HG02759 (cell line): ENCODE data around the gene FOXO3B.
"Not testable (repeated sequence)": the region's sequence is repeated elsewhere in the genome, so short reads cannot be mapped to it uniquely, and the experiment has no call there.

Source experiments
- ATAC-seq: cut with Tn5 transposase; IDR thresholded peaks from one replicate; pipeline ENCODE4 v1.9.1; 2021; ENCODE audit warnings: mild to moderate bottlenecking, moderate library complexity; ENCODE audit not compliant: unreplicated experiment

The FOXO3B gene

GRCh38 chr17:18681767-18682571 is at the start of gene FOXO3B:
FOXO3B (minus strand) TSS chr17:18682314; CDS start chr17:18681651, 663 bp downstream.
- ATAC-seq: peak; percentile 82

- ATAC-seq: not testable (repeated sequence)
Observed at GRCh38 chr17:18723509-18723908, 41.4 kb upstream of the FOXO3B start.

GRCh38 chr17:18722612-18723011 is 40.5 kb upstream of the FOXO3B start:
- ATAC-seq: not testable (repeated sequence)

- ATAC-seq: not testable (repeated sequence)
Observed at GRCh38 chr17:18721775-18722547, 39.8 kb upstream of the FOXO3B start.

- ATAC-seq: not testable (repeated sequence)
Observed at GRCh38 chr17:18719428-18720110, 37.5 kb upstream of the FOXO3B start.

- ATAC-seq: not testable (repeated sequence)
Observed at GRCh38 chr17:18718643-18719427, 36.7 kb upstream of the FOXO3B start.

GRCh38 chr17:18712354-18712999 is 30.4 kb upstream of the FOXO3B start:
- not testable (repeated sequence) for ATAC-seq

GRCh38 chr17:18708215-18708614 is 26.1 kb upstream of the FOXO3B start:
- not testable (repeated sequence) for ATAC-seq

- ATAC-seq: not testable (repeated sequence)
Observed at GRCh38 chr17:18705955-18706354, 23.8 kb upstream of the FOXO3B start.

- ATAC-seq: not testable (repeated sequence)
Observed at GRCh38 chr17:18698473-18699103, 16.5 kb upstream of the FOXO3B start.

- ATAC-seq: not testable (repeated sequence)
Observed at GRCh38 chr17:18695143-18695542, 13.0 kb upstream of the FOXO3B start.

- not testable (repeated sequence) for ATAC-seq
Observed at GRCh38 chr17:18682668-18683067, 554 bp upstream of the FOXO3B start.

- not testable (repeated sequence) for ATAC-seq
Observed at GRCh38 chr17:18677381-18677780, 4.7 kb downstream of the FOXO3B start.

GRCh38 chr17:18676928-18677327 is 5.2 kb downstream of the FOXO3B start:
- ATAC-seq: not testable (repeated sequence)

- ATAC-seq: not testable (repeated sequence)
Observed at GRCh38 chr17:18672395-18673227, 9.5 kb downstream of the FOXO3B start.

- not testable (repeated sequence) for ATAC-seq
Observed at GRCh38 chr17:18668625-18669024, 13.5 kb downstream of the FOXO3B start.

GRCh38 chr17:18667535-18667934 is 14.6 kb downstream of the FOXO3B start:
- ATAC-seq: not testable (repeated sequence)

- not testable (repeated sequence) for ATAC-seq
Observed at GRCh38 chr17:18666326-18666725, 15.8 kb downstream of the FOXO3B start.
